COLO668 (cell line): ENCODE measurements around the gene PTPRG.
"Not testable (repeated sequence)": the region's sequence is repeated elsewhere in the genome, so short reads cannot be mapped to it uniquely, and the experiment has no call there.

ENCODE experiments used
- DNase-seq: peaks from one replicate; lab custom pipeline; 2025; ENCODE audit not compliant: unreplicated experiment; lab: John Stamatoyannopoulos, UW

Gene PTPRG

DNA sequence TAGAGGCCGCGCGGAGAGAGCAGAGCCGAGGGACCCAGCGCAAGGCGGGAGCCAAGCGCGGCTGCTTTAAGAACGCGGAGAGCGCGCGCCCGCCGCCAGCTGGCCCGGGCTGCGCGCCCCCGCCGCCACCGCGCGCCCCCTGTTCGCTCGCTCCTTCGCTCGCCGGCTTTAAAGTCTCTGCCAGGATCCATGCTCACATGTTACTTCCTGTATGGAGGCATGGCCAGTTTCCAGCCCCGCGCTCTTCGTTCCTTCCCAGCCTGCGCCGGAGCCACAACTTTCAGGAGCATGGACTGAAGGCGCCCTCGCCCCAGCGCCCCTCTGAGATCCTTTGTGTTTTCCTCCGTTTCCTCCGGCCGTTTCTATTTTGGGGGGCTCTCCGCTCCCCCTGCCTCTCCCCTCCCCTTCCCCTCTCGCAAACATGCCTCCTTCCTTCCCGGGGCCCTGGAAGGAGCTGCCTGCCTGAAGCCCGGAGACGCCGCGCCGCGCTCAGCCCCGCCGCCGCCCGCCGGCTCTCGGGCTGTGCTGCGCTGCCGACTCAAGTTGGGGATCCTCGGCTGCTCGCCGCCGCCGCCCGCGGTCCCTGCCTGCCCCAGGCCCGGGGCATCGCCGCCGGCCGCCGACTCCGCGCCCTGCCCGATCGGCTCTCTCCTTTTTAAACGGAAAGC, at the start of gene PTPRG:
Gene PTPRG, plus strand, starts transcription at position 198 of the 668 bp plus-strand sequence. CDS start 717 bp downstream, outside the sequence.
- DNase-seq: peak; percentile 90

DNA sequence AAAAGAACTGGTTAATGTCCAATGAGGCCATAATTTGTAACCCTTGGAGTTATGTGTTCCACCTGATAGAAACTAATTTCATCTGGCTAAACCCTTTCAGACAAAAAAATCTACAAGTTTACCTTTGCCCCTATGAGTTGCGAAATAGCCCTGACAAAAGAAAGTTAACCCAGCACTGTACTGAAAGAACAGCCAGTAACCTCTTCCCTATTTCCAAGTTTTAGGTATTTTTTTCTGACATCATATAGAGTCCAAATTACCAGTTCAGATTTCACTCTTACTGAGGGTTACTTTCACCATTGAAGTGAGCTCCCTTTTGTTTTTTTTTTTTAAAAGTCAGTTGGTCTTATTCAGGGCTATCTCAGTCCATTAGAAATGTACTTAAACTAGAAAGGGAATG, 42.8 kb upstream of the PTPRG start:
- DNase-seq: no peak

DNA sequence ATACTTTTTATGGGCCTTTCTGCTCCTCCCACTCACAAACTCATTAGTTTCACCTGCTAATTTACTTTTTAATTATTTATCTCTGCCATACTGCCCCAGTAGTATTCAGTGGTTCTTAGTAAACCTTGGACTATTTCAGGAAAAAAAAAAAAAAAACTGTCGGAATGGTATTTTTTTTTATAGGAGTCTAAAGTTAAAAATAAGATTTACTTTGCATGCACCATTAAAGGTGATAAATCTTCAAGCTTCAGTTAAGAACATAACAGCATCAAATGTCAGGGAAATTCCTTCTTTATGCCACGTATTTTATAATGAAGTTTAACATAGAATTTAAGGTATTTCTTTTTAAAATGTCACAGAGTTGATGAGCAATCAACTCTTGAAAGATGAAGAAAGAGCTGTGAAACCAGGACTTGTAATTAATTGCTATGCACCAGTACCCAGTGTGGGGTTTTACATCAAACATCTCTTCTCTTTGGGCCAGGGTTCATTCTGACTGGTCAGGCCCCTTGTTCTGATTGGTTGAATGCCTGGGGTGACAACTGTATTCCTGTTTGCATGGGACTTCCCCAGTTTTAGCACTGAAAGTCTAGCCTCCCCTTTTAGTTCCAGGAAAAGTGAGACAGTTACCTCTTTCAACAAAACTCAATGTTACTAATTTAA, 40.3 kb upstream of the PTPRG start:
- DNase-seq: no peak

DNA sequence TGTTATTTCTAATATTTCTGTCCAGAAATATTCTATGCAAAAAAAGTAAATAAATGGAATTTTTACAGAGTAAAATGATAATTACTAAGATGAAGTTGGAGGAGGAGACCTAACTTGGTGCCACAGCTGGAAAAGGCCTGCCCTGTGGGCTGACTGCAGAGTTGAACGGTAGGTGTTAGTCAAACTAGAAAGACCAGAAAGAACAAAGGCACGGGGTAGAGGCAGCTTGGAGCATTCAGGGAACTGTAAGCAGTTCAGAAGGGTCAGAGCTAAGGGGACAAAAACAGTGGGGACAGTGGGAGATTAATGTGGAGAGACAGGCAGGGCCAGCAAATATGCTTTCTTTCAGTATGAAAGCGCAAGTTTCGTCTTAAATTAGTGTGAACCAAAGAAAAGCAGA, 39.3 kb upstream of the PTPRG start:
- DNase-seq: no peak

DNA sequence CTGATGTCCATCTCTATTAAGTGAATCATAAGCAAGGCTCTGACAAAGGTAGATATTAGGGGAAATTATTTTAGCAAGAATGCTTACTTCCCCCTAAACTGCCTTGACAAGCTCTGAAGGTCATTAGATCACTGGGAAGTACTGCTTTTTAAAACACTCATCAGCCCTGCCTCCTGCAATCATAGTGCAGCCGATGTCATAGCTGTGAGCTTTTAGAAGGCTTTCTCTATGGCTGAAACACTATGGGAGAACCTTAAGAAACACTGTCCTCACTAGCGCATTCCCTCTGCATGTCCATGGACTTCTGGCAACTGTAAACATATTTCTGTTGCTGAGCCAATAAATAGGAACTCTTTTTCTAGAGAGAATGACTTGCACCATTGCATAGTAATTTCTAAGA, 38.7 kb upstream of the PTPRG start:
- no peak for DNase-seq

DNA sequence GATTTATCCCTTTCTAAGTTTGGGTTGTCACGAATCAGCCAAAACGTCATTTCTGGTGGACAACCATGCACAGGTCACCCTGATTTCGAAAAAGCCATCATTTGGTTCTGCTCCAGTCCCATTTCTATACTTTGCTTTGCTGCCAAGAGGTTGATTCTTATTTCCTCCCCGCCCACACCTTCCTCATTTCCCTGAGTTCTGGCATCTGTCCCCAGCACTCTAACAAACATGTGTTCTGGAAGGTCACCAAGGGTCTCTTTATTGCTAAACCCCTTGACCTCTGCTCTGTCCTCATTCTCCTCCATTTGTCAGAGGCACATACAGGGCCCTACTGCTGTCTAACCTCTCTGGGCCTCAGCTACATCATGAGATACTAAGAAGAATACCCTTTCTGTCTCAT, 36.4 kb upstream of the PTPRG start:
- no peak for DNase-seq

DNA sequence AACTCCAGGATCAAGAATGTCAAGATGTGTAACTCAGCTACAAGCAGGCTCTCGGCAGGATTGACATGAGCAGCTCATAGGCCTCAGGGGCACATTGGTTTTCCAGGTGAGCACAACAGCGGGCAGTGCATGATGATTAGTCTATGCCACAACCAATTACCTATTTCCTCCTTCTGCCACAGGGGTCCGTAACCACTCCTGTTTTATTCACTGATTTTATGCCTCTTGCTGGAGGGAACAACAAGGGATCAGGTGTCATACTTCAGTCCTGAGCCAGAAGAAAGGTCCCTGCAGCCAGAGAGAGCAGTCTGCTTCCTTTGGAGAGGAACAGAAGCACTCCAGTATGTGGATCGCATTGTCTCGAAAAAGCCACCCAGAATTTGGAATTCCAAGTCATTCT, 35.1 kb upstream of the PTPRG start:
- DNase-seq: no peak

DNA sequence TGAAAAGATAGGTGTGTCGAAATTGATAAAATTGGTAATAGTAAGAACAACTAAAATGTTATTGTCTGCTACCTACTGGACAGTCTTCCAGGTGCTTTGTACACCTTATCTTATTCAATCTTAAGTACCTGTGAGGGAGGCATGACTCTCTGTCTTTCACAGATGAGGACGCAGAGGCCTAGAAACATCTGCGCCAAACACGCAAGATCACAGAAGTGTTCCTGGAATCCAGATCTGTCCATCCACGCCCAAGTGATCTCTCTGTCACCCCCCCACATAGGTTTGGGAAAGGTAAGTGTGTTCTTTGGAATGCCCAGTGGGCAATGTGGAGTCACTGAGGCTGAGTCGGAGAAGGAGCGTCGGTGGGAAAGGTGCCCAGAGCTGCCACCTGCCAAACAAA, 34.4 kb upstream of the PTPRG start:
- no peak for DNase-seq

DNA sequence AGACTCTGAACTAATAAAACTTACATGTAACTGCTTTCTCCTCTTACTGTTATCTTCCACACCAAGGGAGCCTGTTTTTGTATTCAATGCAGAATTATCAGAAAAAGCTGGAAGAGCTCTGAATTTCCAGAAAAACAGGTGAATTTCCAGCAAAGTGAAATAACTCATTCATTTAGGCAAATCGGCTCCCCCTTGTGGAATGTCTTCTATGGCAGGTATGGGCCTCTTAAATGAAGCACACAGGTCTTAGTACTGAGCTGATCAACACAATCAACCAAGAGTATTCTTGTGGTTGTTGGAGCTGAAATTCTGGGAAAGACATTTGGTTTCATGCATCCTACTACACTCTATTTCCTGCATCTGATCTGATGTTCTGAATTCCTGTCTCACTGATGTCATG, 31.0 kb upstream of the PTPRG start:
- peak; percentile 4 for DNase-seq

DNA sequence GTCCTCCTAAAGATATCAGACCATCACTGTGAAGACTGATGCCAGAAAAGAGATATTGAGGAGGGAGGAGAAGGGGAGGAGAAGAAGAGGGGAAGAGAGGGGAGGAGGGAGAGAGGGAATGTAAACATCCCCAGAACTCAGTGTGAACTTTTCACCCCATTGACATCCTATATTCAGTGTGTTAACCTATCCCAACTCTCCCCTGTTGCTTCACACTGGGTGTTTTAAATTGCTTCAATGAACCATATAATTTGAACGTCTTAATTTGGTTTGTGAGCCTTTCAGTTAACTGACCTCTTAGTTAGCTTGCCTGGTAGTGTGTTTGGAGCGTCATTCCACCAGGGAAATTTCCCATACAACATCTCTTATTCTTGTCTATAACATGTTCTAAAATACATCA, 29.8 kb upstream of the PTPRG start:
- DNase-seq: no peak

DNA sequence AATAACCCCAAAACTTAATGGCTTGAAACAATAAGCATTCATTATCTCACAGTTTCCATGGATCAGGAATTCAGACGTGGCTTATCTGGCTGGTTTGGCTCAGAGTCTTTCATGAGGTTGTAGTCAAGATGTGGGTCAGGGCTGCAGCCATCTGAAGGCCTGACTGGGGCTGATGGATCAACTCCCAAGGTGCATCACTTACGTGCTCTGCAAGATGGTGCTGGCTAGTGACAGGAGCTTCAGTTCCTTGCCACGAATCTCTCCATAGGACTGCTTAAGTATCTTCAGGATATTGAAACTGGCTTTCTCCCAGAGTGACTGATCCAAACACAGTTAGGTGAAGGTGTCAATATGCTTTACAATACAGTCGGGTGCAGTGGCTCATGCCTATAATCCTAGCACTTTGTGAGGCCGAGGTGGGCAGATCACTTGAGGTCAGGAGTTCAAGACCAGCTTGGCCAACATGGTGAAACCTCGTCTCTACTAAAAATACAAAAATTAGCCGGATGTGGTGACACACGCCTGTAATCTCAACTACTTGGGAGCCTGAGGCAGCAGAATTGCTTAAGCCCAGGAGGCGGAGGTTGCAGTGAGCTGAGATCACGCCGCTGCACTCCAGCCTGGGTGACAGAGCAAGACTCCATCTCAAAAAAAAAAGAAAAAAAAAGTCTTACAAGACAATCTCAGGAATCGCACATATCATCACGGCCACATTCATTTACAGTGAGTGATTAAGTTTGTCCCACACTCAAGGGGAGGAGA, 28.5 kb upstream of the PTPRG start:
- DNase-seq: no peak

DNA sequence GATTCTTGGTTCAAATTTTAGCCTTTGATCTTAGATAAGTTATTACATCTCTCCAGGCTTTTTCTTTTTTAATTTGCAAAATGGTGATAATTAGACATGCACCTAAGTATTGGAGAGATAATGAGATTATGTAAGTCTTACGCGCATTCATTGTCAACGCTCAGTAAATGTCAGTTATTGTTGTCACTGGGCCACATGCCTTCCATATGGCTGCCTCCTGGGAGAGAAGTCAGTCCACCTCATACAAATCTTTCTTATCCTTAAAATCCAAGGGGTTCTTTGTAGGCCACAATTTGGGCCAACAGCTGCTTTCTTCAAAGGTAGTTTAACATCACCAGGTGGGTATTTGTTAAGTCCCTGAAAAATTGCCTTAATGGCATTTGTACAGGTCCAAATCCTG, 25.5 kb upstream of the PTPRG start:
- DNase-seq: no peak

DNA sequence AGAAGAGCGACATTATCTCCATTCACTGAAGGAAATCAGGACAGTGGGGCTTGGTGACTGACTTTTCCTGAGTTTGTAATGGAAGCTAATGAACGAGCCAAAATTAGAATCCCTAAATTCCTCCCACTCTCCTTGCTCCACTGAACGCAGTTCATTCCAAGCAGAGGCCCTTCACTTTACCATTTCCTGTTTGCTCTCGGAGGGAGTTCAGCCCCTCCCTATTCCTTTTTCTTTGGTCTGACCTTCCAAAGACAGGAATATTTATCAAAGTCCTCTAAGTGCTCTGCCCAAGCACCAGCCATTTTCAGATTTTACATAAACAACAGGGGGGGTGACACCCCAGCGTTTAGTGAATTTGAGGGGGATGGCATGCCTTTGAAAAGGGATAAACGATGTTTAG, 24.0 kb upstream of the PTPRG start:
- no peak for DNase-seq

DNA sequence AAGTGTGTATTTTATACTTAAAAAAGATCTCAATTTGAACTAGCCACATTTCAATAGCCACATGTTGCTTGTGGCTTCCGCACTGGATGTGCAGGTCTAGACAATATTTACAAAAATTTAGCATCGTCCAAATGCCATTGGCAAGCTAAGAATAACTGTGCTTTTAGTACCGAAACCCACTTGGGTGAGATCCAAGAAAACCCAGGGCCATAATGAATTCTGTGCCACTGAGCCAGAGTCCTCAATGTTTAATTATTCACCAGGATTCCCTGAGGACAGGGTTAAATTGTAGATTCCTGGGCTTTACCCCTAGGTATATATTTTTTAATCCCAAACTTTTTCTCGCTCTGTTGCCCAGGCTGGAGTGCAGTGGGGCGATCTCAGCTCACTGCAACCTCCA, 22.9 kb upstream of the PTPRG start:
- no peak for DNase-seq

DNA sequence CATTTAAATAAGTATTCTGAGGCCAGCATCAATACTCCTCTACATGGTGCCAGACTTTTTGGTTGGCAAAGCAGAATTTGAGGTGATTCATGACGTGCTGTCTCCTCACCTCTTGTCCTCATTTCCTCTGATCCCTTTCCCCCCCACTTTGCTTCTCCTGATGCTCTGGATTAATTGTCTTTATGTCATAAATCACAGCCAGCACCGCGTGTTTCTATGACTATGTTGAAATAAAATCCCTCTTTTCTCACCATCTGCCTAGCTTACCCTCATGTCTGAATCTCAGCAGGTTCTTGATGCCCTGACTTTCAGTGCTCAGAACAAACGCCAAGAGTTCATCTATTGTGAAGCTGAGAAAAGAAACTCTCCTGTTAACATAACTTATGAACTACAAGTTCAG, 19.7 kb upstream of the PTPRG start:
- no peak for DNase-seq

DNA sequence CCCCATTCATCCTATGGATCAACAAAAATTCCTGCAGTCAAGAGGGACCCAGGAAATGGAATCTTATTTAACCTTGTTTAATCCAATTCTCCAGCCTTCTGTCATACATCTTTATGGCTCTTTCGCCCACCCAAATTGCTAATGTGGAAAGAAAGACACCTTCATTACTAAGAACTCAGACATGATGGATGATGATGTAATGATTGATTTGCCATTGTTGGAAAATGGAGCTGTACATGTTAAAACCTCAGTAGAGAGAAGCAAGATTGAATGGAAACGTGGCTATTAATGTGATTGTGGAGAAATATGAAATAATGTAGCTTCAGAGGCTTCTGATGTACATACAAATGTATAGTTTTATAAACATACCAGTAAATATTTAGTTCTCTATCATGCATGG, 15.7 kb upstream of the PTPRG start:
- no peak for DNase-seq

DNA sequence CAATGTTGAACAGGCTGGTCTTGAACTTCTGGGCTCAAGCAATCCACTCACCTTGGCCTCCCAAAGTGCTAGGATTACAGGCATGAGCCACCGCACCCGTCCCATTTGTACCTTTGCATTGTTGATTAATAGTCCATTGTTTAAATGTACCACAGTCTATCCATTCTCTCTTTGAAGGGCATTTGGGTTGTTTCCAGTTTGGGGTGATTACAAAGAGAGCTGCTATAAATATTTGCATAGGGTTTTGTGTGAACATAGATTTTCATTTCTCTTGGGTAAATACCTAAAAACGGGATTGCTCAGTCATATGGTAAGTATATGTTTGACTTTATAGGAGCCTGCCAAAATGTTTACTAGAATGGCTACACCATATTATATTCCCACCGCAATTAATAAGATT, 13.7 kb upstream of the PTPRG start:
- DNase-seq: no peak

DNA sequence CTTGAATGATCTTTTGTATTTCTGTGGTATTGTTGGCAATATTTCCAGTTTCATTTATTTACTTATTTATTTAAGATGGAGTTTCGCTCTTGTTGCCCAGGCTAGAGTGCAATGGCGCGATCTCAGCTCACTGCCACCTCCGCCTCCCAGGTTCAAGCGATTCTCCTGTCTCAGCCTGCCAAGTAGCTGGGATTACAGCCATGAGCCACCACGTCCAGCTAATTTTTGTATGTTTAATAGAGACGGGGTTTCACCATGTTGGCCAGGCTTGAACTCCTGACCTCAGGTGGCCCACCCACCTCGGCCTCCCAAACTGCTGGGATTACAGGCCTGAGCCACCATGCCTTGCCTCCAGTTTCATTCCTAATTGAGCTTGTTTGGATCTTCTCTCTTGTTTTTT, 8.7 kb upstream of the PTPRG start:
- not testable (repeated sequence) for DNase-seq

DNA sequence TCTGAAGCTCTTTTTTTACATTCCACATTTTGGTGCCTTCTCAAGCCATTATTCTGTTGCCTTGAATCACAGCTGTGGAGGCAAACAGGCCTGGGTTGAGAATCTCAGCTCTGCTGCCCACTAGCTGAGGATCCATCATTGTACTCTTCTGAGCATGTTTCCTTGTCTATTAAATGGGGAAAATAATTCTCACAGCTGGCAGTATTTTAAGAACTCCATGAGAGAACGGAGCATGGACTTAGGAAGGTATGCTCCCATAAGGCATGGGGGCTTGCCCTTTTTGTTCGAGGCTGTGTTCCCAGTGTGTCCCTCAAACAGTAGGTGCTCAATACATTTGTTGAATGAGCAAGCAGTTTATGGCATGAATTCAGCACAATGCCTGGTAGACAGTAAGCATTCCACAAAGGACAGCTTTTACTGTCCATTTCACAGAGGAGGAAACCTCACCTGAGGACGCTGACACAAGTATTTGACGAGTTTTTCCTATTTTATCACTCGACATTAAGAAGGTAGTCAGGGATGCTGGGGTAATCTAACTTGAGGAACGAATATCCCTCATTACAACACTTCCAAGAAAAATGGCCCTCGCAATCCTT, 2.1 kb upstream of the PTPRG start:
- no peak for DNase-seq

DNA sequence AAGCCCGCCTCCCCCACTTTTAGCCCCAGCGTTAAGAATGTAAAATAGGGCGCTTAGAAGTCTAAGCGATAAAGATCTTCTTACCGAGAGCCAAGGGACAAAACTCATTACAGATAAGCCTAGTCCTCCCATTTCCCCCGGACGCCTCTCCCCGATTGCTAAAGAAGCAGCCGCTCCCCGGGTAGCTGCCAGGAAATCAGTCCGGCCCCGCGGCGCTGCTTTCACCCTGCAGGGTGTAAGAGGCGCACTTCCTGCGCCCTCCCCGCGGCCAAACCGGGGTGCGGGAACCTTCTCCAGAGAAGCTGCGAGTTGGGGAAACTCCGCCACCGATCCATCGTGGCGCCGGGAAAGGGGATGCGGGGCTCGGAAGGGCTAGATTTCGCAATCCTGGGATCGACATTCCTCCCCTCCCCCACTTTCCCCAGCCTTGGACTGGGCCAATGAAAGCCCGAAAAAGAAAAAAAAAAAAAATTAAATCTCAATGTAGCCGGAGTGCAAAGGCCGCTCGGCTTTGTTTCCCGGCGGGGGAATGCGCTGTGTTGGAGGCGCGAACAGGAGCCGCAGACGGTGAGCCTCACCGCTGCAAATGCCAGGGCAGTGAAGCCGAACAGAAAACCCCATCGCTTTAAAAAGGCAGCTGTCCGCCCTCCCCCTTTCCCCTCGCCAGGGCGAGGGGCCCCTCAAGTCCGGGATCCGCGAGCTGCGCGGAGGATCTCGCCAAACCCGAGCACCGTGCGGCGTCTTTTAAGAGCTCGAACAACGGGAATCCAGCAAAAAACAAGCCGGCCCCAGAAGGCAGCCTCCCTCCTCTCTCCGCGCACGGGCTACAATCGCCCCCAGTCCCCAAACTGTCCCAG, 626 bp upstream of the PTPRG start:
- DNase-seq: peak; percentile 75
